Gastrocnemius medialis (tissue), 4 donors: ENCODE results near the gene HOXB6.

Experiments
- CTCF ChIP-seq, 5 experiments: fragments of 450-650 bp in 3 of 5; fragments of 200-600 bp in 2 of 5; sonication (generic) in 2 of 5; IDR thresholded peaks in 4 of 5; conservative IDR thresholded peaks in 1 of 5; 1 replicate in 4 of 5; 2 replicates in 1 of 5; pipeline ENCODE4 v1.5.1; 2016 to 2019; ENCODE audit warnings: antibody characterized with exemption in 5 of 5, mild to moderate bottlenecking in 3 of 5, moderate library complexity in 3 of 5
- POLR2A ChIP-seq, 2 donors: fragments of 450-650 bp; IDR thresholded peaks; one replicate each; pipeline ENCODE4 v1.6.1; 2017; ENCODE audit warnings: antibody characterized with exemption in 2 of 2, mild to moderate bottlenecking in 2 of 2, moderate library complexity in 2 of 2

- TF ChIP-seq CTCF (IDR thresholded peaks at IDR 0.05 in 4 of 5, conservative IDR thresholded peaks at IDR 0.05 in 1 of 5), result no peak
- TF ChIP-seq POLR2A (IDR thresholded peaks at IDR 0.05), result no peak
Observed at GRCh38 chr17:48609759-48610281, 5.0 kb upstream of the HOXB6 start.
